Parathyroid adenoma (tissue), 2 donors: ENCODE results near the gene HTR7.
"Not testable (repeated sequence)": the region's sequence is repeated elsewhere in the genome, so short reads cannot be mapped to it uniquely, and the experiment has no call there.

Experiments
- H2AFZ ChIP-seq: fragments of 300-600 bp; sonication (generic); one replicate; pipeline ENCODE4 v1.7.0; 2017; ENCODE audit warnings: antibody characterized with exemption, mild to moderate bottlenecking
- H3K27ac ChIP-seq: fragments of 300-600 bp; sonication (generic); one replicate; pipeline ENCODE4 v1.7.0; 2017
- H3K27me3 ChIP-seq: fragments of 300-600 bp; sonication (generic); one replicate; pipeline ENCODE4 v1.7.0; 2017; ENCODE audit warnings: low read length; ENCODE audit not compliant: control insufficient read depth, insufficient read depth
- H3K36me3 ChIP-seq: fragments of 300-600 bp; sonication (generic); one replicate; pipeline ENCODE4 v1.7.0; 2017; ENCODE audit warnings: low read length; ENCODE audit not compliant: control insufficient read depth, insufficient read depth
- H3K4me1 ChIP-seq: fragments of 300-600 bp; sonication (generic); one replicate; pipeline ENCODE4 v1.7.0; 2017; ENCODE audit warnings: control low read depth
- H3K4me2 ChIP-seq: fragments of 300-600 bp; sonication (generic); one replicate; pipeline ENCODE4 v1.7.0; 2017; ENCODE audit warnings: low read length
- H3K4me3 ChIP-seq: fragments of 300-600 bp; sonication (generic); one replicate; pipeline ENCODE4 v1.7.0; 2017; ENCODE audit warnings: low read depth, low read length
- H3K79me2 ChIP-seq: fragments of 300-600 bp; sonication (generic); one replicate; pipeline ENCODE4 v1.7.0; 2017; ENCODE audit warnings: control low read depth
- H3K9ac ChIP-seq: fragments of 300-600 bp; sonication (generic); one replicate; pipeline ENCODE4 v1.7.0; 2017; ENCODE audit warnings: mild to moderate bottlenecking
- H3K9me3 ChIP-seq: fragments of 300-600 bp; sonication (generic); one replicate; pipeline ENCODE4 v1.7.0; 2017; ENCODE audit warnings: low read length; ENCODE audit not compliant: control insufficient read depth
- TF ChIP-seq, protein P1 (sequence below): fragments of 300-600 bp; sonication (generic); IDR thresholded peaks from one replicate; pipeline ENCODE4 v1.7.0; 2017; ENCODE audit warnings: antibody characterized with exemption, mild to moderate bottlenecking
- donor health status: primary hyperparathyroidism.

Gene HTR7

DNA sequence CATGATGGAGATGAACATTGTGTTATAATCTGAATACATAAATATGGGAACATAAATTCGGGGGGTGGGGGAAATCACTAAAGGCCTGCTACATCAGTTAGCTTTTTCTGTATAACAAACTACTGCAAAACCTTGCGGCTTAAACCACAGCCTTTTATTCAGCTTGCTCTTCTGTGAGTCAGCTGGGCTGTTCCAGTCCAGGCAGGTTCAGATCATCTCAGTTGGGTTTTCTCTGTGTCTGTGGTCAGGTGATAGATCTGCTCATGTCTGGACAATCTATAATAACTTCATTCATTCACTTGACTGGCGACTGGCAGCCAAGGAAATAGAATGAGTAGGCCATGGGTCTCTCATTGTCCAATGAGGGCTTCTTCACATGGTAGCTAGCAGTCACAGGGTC is 23.5 kb downstream of the HTR7 start:
- no peak overlapping the region for H3K4me3 ChIP-seq
- no peaks in the 10 kb centered on the region for H3K36me3 ChIP-seq
- H3K9ac ChIP-seq = no peak overlapping the region
- peaks cover 5% of the 10 kb centered on the region for H3K4me1 ChIP-seq
- no peaks in the 10 kb centered on the region for H3K27me3 ChIP-seq
- no peak overlapping the region for H2AFZ ChIP-seq
- H3K27ac ChIP-seq = no peak overlapping the region
- no peaks in the 10 kb centered on the region for H3K9me3 ChIP-seq
- TF ChIP-seq, protein P1, sequence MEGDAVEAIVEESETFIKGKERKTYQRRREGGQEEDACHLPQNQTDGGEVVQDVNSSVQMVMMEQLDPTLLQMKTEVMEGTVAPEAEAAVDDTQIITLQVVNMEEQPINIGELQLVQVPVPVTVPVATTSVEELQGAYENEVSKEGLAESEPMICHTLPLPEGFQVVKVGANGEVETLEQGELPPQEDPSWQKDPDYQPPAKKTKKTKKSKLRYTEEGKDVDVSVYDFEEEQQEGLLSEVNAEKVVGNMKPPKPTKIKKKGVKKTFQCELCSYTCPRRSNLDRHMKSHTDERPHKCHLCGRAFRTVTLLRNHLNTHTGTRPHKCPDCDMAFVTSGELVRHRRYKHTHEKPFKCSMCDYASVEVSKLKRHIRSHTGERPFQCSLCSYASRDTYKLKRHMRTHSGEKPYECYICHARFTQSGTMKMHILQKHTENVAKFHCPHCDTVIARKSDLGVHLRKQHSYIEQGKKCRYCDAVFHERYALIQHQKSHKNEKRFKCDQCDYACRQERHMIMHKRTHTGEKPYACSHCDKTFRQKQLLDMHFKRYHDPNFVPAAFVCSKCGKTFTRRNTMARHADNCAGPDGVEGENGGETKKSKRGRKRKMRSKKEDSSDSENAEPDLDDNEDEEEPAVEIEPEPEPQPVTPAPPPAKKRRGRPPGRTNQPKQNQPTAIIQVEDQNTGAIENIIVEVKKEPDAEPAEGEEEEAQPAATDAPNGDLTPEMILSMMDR = no peak
- H3K4me2 ChIP-seq = no peak overlapping the region
- peaks cover 18% of the 10 kb centered on the region for H3K79me2 ChIP-seq

GRCh38 chr10:90832111-90832510 is 25.7 kb downstream of the HTR7 start:
- no peak overlapping the region for H3K9ac ChIP-seq
- H3K9me3 ChIP-seq = no peaks in the 10 kb centered on the region
- H3K27me3 ChIP-seq = no peaks in the 10 kb centered on the region
- no peak overlapping the region for H3K4me3 ChIP-seq
- no peaks in the 10 kb centered on the region for H3K4me1 ChIP-seq
- H2AFZ ChIP-seq = no peak overlapping the region
- no peaks in the 10 kb centered on the region for H3K36me3 ChIP-seq
- no peak overlapping the region for H3K4me2 ChIP-seq
- H3K27ac ChIP-seq = no peak overlapping the region
- TF ChIP-seq, protein P1 = no peak
- H3K79me2 ChIP-seq = peaks cover 14% of the 10 kb centered on the region

- no peak overlapping the region for H3K4me3 ChIP-seq
- no peaks in the 10 kb centered on the region for H3K4me1 ChIP-seq
- H3K36me3 ChIP-seq = no peaks in the 10 kb centered on the region
- no peak overlapping the region for H3K4me2 ChIP-seq
- TF ChIP-seq, protein P1 = no peak
- no peaks in the 10 kb centered on the region for H3K9me3 ChIP-seq
- H3K27ac ChIP-seq = no peak overlapping the region
- H3K27me3 ChIP-seq = no peaks in the 10 kb centered on the region
- peaks cover 36% of the 10 kb centered on the region for H3K79me2 ChIP-seq
- no peak overlapping the region for H3K9ac ChIP-seq
- H2AFZ ChIP-seq = no peak overlapping the region
Observed at GRCh38 chr10:90822508-90822907, 35.3 kb downstream of the HTR7 start.

- H2AFZ ChIP-seq, H3K27ac ChIP-seq, H3K9me3 ChIP-seq, H3K4me2 ChIP-seq, H3K36me3 ChIP-seq, H3K4me1 ChIP-seq, H3K27me3 ChIP-seq, H3K4me3 ChIP-seq, H3K9ac ChIP-seq: not testable (repeated sequence)
- peaks cover 36% of the 10 kb centered on the region for H3K79me2 ChIP-seq
Observed at GRCh38 chr10:90821864-90822263, 36.0 kb downstream of the HTR7 start.

- Histone ChIP-seq H3K4me3 (no peak overlapping the region), H3K4me2 (no peak overlapping the region), H3K27me3 (no peaks in the 10 kb centered on the region), H3K79me2 (peaks cover 31% of the 10 kb centered on the region), H3K27ac (no peak overlapping the region), H3K9me3 (no peaks in the 10 kb centered on the region), H3K9ac (no peak overlapping the region), H2AFZ (no peak overlapping the region), H3K36me3 (no peaks in the 10 kb centered on the region), H3K4me1 (no peaks in the 10 kb centered on the region)
- TF ChIP-seq, protein P1 = no peak
Observed at GRCh38 chr10:90819911-90820310, 37.9 kb downstream of the HTR7 start.
